Endothelial cell of umbilical vein (primary cell): ENCODE measurements around the gene MAP2K4. TPM values are rescaled to one million over a fixed set of nuclear protein-coding genes. Genes with fewer than 3 reads are reported as not detected.

ENCODE experiments used
- BruUV-seq: library from RNA; stranded (reverse); fragments of 400-500 nt; replicated peaks from 2 replicates; lab custom pipeline; 2021; lab: Mats Ljungman, UMichigan
- CTCF ChIA-PET: fragments of 300-600, 350-600 bp; sonication (Branson Sonifier 250); formaldehyde crosslinking; loops from one replicate; lab custom pipeline; 2021; ENCODE audit warnings: antibody characterized with exemption, inconsistent platforms; lab: Charles Lee
- POLR2A ChIA-PET: fragments of 300-600, 350-600 bp; sonication (Branson Sonifier 250); formaldehyde crosslinking; loops from one replicate; lab custom pipeline; 2021; ENCODE audit warnings: antibody characterized with exemption, inconsistent platforms; lab: Charles Lee
- DNase-seq: peaks from one replicate; pipeline ENCODE4 v3.0.0-alpha.2; 2011; ENCODE audit warnings: low read depth, low spot score
- FAIRE-seq: peaks from 2 replicates; lab custom pipeline; 2011; peaks lifted over from hg19 to GRCh38; lab: Jason Lieb, UNC
- H2AFZ ChIP-seq: 2 replicates; pipeline ENCODE4 v1.6.0; 2012; ENCODE audit warnings: low read depth, low read length, control low read depth, inconsistent platforms
- H3K27ac ChIP-seq: 2 replicates; pipeline ENCODE4 v1.5.1; 2011; ENCODE audit warnings: low read depth, mild to moderate bottlenecking, control low read depth, low read length, moderate library complexity; ENCODE audit not compliant: insufficient read depth
- H3K27me3 ChIP-seq, 2 experiments: 2 replicates each; pipeline versions ENCODE4 v1.6.0 to v1.6.1; 2011; ENCODE audit warnings: low read length in 2 of 2, mixed read lengths in 1 of 2; ENCODE audit not compliant: control insufficient read depth in 2 of 2, insufficient read depth in 2 of 2
- H3K36me3 ChIP-seq, 2 experiments: 2 replicates in 1 of 2; 3 replicates in 1 of 2; pipeline ENCODE4 v1.5.1; 2011; ENCODE audit warnings: low read length in 2 of 2, mild to moderate bottlenecking in 1 of 2, moderate library complexity in 1 of 2; ENCODE audit not compliant: control insufficient read depth in 2 of 2, insufficient read depth in 2 of 2; ENCODE audit errors: extremely low read depth in 1 of 2
- H3K4me1 ChIP-seq: 3 replicates; pipeline ENCODE4 v1.5.1; 2011; ENCODE audit warnings: mild to moderate bottlenecking, low read length; ENCODE audit not compliant: control insufficient read depth, insufficient read depth; ENCODE audit errors: extremely low read depth
- H3K4me2 ChIP-seq: 2 replicates; pipeline ENCODE4 v1.6.1; 2011; ENCODE audit warnings: low read length, control low read depth, mixed read lengths; ENCODE audit not compliant: insufficient read depth
- H3K4me3 ChIP-seq, 3 experiments: fragments of 200-600 bp in 1 of 3; sonication (generic), shearing (Covaris generic) in 1 of 3; replicated peaks in 1 of 3; 2 replicates each; pipeline ENCODE4 v1.5.1; 2011 to 2016; ENCODE audit warnings: control low read depth in 3 of 3, low read length in 3 of 3, mild to moderate bottlenecking in 2 of 3, inconsistent platforms in 1 of 3, low read depth in 1 of 3, moderate library complexity in 1 of 3; ENCODE audit not compliant: insufficient read depth in 1 of 3
- H3K79me2 ChIP-seq: 2 replicates; pipeline ENCODE4 v1.6.0; 2012; ENCODE audit warnings: low read length, inconsistent platforms; ENCODE audit not compliant: control insufficient read depth, insufficient read depth
- H3K9ac ChIP-seq: replicated peaks from 2 replicates; pipeline ENCODE3; 2011; ENCODE audit warnings: low read length, control low read depth; ENCODE audit not compliant: insufficient read depth; ENCODE audit errors: extremely low read depth
- H3K9me1 ChIP-seq: replicated peaks from 3 replicates; pipeline ENCODE4 v1.6.0; 2011; ENCODE audit warnings: mild to moderate bottlenecking, low read length; ENCODE audit not compliant: control insufficient read depth, insufficient read depth; ENCODE audit errors: extremely low read depth
- H3K9me3 ChIP-seq: replicated peaks from 2 replicates; pipeline ENCODE4 v1.5.1; 2012; ENCODE audit warnings: low read length, inconsistent platforms; ENCODE audit not compliant: control insufficient read depth, insufficient read depth
- H4K20me1 ChIP-seq: replicated peaks from 2 replicates; pipeline ENCODE3; 2011; ENCODE audit warnings: mild to moderate bottlenecking, low read length; ENCODE audit not compliant: control insufficient read depth, insufficient read depth; ENCODE audit errors: extremely low read depth
- CTCF ChIP-seq, 2 donors: IDR thresholded peaks; 1 replicate in 1 of 2; 2 replicates in 1 of 2; pipeline ENCODE4 v1.5.1; 2011; ENCODE audit warnings: low read length in 2 of 2, mild to moderate bottlenecking in 2 of 2, moderate library complexity in 2 of 2, control low read depth in 1 of 2, inconsistent platforms in 1 of 2, low read depth in 1 of 2; ENCODE audit not compliant: insufficient read depth in 1 of 2; ENCODE audit errors: extremely low read depth in 1 of 2
- EZH2 ChIP-seq: IDR thresholded peaks from 2 replicates; pipeline ENCODE4 v1.6.1; 2012; ENCODE audit warnings: borderline replicate concordance, low read depth, mild to moderate bottlenecking, moderate library complexity, low read length, inconsistent platforms; ENCODE audit not compliant: severe bottlenecking
- FOS ChIP-seq: IDR thresholded peaks from 2 replicates; pipeline ENCODE4 v1.6.1; 2011; ENCODE audit warnings: mild to moderate bottlenecking, low read length, moderate library complexity, borderline replicate concordance; ENCODE audit not compliant: insufficient read depth
- GATA2 ChIP-seq: IDR thresholded peaks from 2 replicates; pipeline ENCODE4 v1.7.0; 2011; ENCODE audit warnings: low read depth, mild to moderate bottlenecking, moderate library complexity, mixed read lengths, low read length; ENCODE audit not compliant: insufficient read length, insufficient read depth
- JUN ChIP-seq: IDR thresholded peaks from 2 replicates; pipeline ENCODE4 v1.6.1; 2011; ENCODE audit warnings: borderline replicate concordance, low read depth; ENCODE audit not compliant: insufficient read length, insufficient read depth
- MAX ChIP-seq: IDR thresholded peaks from 2 replicates; pipeline ENCODE4 v1.6.1; 2011; ENCODE audit not compliant: insufficient read depth, insufficient read length
- MYC ChIP-seq: IDR thresholded peaks from one replicate; pipeline ENCODE4 v1.6.1; 2011; ENCODE audit warnings: mild to moderate bottlenecking, low read depth, low read length
- POLR2A ChIP-seq: IDR thresholded peaks from 2 replicates; pipeline ENCODE4 v1.6.1; 2012; ENCODE audit warnings: low read depth, mild to moderate bottlenecking, control low read depth, low read length
- POLR2AphosphoS5 ChIP-seq: IDR thresholded peaks from 2 replicates; pipeline ENCODE4 v1.6.1; 2012; ENCODE audit warnings: low read depth, mild to moderate bottlenecking, control low read depth, low read length, moderate library complexity; ENCODE audit not compliant: insufficient read depth
- dilution Hi-C: fragments of 300-500 bp; cut with MboI; formaldehyde crosslinking; loops from one replicate; pipeline ENCODE4 v1.15.0; 2019; ENCODE audit warnings: low sequenced_read_pairs; ENCODE audit not compliant: extremely low pct_ligation_motif_present
- intact Hi-C: fragments of 100-400 bp; cut with micrococcal nuclease; formaldehyde crosslinking; loops from one replicate; pipeline ENCODE4 v1.10.0; 2022
- polyA plus RNA-seq, 4 experiments: library from polyadenylated mRNA; depleted of rRNA in 3 of 4; stranded (reverse) in 3 of 4; unstranded in 1 of 4; fragments of >200 nt; gene quantifications; 2 replicates each; pipeline versions ENCODE4 v1.2.1 to v1.2.3, GENCODE V29; 2011 to 2012; ENCODE audit warnings: missing spikeins in 1 of 4
- total RNA-seq: library from RNA; stranded (reverse); gene quantifications from 2 replicates; pipeline ENCODE4 v1.2.3, GENCODE V29; 2021

Gene MAP2K4
- total and polyA plus RNA-seq, 2 donors (not counting 3 experiments of a cell fraction or from before 2014, with no cell fraction given) = 8.6 to 17.5 TPM

- Histone ChIP-seq H3K9ac (no peak overlapping the region), H3K4me1 (peaks cover 6% of the 10 kb centered on the region), H2AFZ (no peak overlapping the region), H3K9me3 (no peaks in the 10 kb centered on the region), H3K27me3 (no peaks in the 10 kb centered on the region), H3K4me3 (no peak overlapping the region), H4K20me1 (peaks cover 4% of the 10 kb centered on the region), H3K27ac (no peak overlapping the region), H3K4me2 (no peak overlapping the region), H3K36me3 (no peaks in the 10 kb centered on the region), H3K9me1 (no peaks in the 10 kb centered on the region), H3K79me2 (peaks cover 50% of the 10 kb centered on the region)
- no peak for FAIRE-seq
- no TSS peak for BruUV-seq
- ChIA-PET POLR2A (no interaction called here), CTCF (no interaction called here)
- no peak for TF ChIP-seq MAX
- no peak for TF ChIP-seq MYC
- no peak for TF ChIP-seq JUN
- TF ChIP-seq GATA2 = no peak
- no peak for TF ChIP-seq POLR2A
- no peak for TF ChIP-seq EZH2
- no peak for TF ChIP-seq POLR2AphosphoS5
- no peak for TF ChIP-seq FOS
- no peak for TF ChIP-seq CTCF (IDR thresholded peaks at IDR 0.05; ENCODE audit: extremely low read depth in 1 of 2, insufficient read depth in 1 of 2, low read depth in 1 of 2, low read length in 2 of 2)
- DNase-seq = no peak
- dilution Hi-C loops (no loop called here), intact Hi-C loops (no loop called here)
Measured at GRCh38 chr17:12048843-12049473, 28.3 kb downstream of the MAP2K4 start.
